Osteocyte (in vitro differentiated cells): Measurements from ENCODE around the gene MYF6. TPM values are rescaled to one million over a fixed set of nuclear protein-coding genes. Genes with fewer than 3 reads are reported as not detected.

ENCODE experiments used
- DNase-seq: peaks from one replicate; pipeline ENCODE4 v3.0.0; 2021; ENCODE audit warnings: mixed read lengths; ENCODE audit not compliant: unreplicated experiment; ENCODE audit errors: extremely low spot score
- H3K27ac Mint-ChIP-seq: one replicate; pipeline ENCODE4 v1.8.0; 2021; ENCODE audit warnings: mild to moderate bottlenecking, mixed read lengths; ENCODE audit not compliant: unreplicated experiment
- H3K27me3 Mint-ChIP-seq: one replicate; pipeline ENCODE4 v1.8.0; 2021; ENCODE audit warnings: mixed read lengths; ENCODE audit not compliant: unreplicated experiment
- H3K36me3 Mint-ChIP-seq: one replicate; pipeline ENCODE4 v1.8.0; 2021; ENCODE audit warnings: mixed read lengths; ENCODE audit not compliant: unreplicated experiment
- H3K4me1 Mint-ChIP-seq: one replicate; pipeline ENCODE4 v1.8.0; 2021; ENCODE audit warnings: mixed read lengths; ENCODE audit not compliant: unreplicated experiment
- H3K4me3 Mint-ChIP-seq: one replicate; pipeline ENCODE4 v1.8.0; 2021; ENCODE audit warnings: mild to moderate bottlenecking, moderate library complexity, mixed read lengths; ENCODE audit not compliant: unreplicated experiment
- H3K9me3 Mint-ChIP-seq: one replicate; pipeline ENCODE4 v1.8.0; 2021; ENCODE audit warnings: mixed read lengths; ENCODE audit not compliant: unreplicated experiment
- total RNA-seq: library from RNA; stranded (reverse); gene quantifications from 2 replicates; pipeline ENCODE4 v1.2.1, GENCODE V29; 2021
- TF ChIP-seq, protein P1 (sequence below): fragments of 200-600 bp; sonication (generic); IDR thresholded peaks from 2 replicates; pipeline ENCODE4 v1.5.0; 2021; ENCODE audit warnings: antibody characterized with exemption, mild to moderate bottlenecking, moderate library complexity

The MYF6 gene
- total RNA-seq, 1 donor from 2014 or later: not detected

GRCh38 chr12:80710727-80711449 lies 3.5 kb downstream of the MYF6 start:
- Mint-ChIP-seq H3K27me3 (peaks cover 6% of the 10 kb centered on the region), H3K4me1 (peaks cover 15% of the 10 kb centered on the region), H3K4me3 (no peak overlapping the region), H3K27ac (no peak overlapping the region), H3K36me3 (no peaks in the 10 kb centered on the region), H3K9me3 (no peaks in the 10 kb centered on the region)
- no peak for DNase-seq
- TF ChIP-seq, protein P1, sequence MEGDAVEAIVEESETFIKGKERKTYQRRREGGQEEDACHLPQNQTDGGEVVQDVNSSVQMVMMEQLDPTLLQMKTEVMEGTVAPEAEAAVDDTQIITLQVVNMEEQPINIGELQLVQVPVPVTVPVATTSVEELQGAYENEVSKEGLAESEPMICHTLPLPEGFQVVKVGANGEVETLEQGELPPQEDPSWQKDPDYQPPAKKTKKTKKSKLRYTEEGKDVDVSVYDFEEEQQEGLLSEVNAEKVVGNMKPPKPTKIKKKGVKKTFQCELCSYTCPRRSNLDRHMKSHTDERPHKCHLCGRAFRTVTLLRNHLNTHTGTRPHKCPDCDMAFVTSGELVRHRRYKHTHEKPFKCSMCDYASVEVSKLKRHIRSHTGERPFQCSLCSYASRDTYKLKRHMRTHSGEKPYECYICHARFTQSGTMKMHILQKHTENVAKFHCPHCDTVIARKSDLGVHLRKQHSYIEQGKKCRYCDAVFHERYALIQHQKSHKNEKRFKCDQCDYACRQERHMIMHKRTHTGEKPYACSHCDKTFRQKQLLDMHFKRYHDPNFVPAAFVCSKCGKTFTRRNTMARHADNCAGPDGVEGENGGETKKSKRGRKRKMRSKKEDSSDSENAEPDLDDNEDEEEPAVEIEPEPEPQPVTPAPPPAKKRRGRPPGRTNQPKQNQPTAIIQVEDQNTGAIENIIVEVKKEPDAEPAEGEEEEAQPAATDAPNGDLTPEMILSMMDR: no peak

- peaks cover 15% of the 10 kb centered on the region for H3K4me1 Mint-ChIP-seq
- H3K27ac Mint-ChIP-seq: no peak overlapping the region
- H3K9me3 Mint-ChIP-seq: no peaks in the 10 kb centered on the region
- peaks cover 6% of the 10 kb centered on the region for H3K27me3 Mint-ChIP-seq
- TF ChIP-seq, protein P1: no peak
- DNase-seq: no peak
- no peaks in the 10 kb centered on the region for H3K36me3 Mint-ChIP-seq
- H3K4me3 Mint-ChIP-seq: no peak overlapping the region
Measured at GRCh38 chr12:80711866-80712265, 4.4 kb downstream of the MYF6 start.

- TF ChIP-seq, protein P1: no peak
- H3K27me3 Mint-ChIP-seq: peaks cover 6% of the 10 kb centered on the region
Measured at GRCh38 chr12:80712866-80713265, 5.4 kb downstream of the MYF6 start.

GRCh38 chr12:80713419-80713818 lies 6.0 kb downstream of the MYF6 start:
- peaks cover 6% of the 10 kb centered on the region for H3K27me3 Mint-ChIP-seq

More at GRCh38 chr12:80712866-80713265, 5.4 kb downstream of the MYF6 start:
- Mint-ChIP-seq H3K36me3 (no peaks in the 10 kb centered on the region), H3K27ac (no peak overlapping the region), H3K9me3 (no peaks in the 10 kb centered on the region), H3K4me1 (peaks cover 15% of the 10 kb centered on the region), H3K4me3 (no peak overlapping the region)
- no peak for DNase-seq

DNA sequence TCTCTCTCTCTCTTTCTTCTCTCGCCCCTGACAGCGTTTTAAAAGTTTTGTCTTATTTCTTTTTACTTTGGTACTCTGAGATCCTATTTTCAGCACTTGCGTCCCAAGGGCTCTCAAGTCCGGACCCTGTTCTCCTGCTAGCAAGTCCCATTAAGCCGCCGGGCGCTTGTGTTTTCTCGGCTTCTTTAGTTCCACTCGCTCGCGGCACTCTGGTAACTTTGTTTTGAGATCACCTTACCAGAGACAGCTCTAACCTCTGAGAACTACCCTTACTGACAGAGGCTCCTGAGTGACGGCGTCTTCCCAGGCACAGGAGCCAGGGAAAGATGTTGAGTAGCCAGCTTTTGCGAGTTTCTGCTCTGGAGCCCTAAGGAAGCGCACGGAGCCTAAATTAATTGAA lies 6.6 kb downstream of the MYF6 start:
- Mint-ChIP-seq H3K4me3 (peak overlapping the region; percentile 71), H3K4me1 (peaks cover 9% of the 10 kb centered on the region), H3K27ac (no peak overlapping the region), H3K9me3 (no peaks in the 10 kb centered on the region), H3K36me3 (no peaks in the 10 kb centered on the region), H3K27me3 (no peaks in the 10 kb centered on the region)
- TF ChIP-seq, protein P1: no peak
- DNase-seq: no peak

More at GRCh38 chr12:80713419-80713818, 6.0 kb downstream of the MYF6 start:
- H3K4me1 Mint-ChIP-seq: peaks cover 14% of the 10 kb centered on the region
- no peaks in the 10 kb centered on the region for H3K36me3 Mint-ChIP-seq
- TF ChIP-seq, protein P1: no peak
- H3K9me3 Mint-ChIP-seq: no peaks in the 10 kb centered on the region
- peak overlapping the region; percentile 71 for H3K4me3 Mint-ChIP-seq
- DNase-seq: no peak
- H3K27ac Mint-ChIP-seq: no peak overlapping the region
